CD4-positive, alpha-beta T cell treated with Interleukin-17A for 4 hours (primary cell): Measurements from ENCODE around the gene CXCL9.
"Not testable (repeated sequence)": the region's sequence is repeated elsewhere in the genome, so short reads cannot be mapped to it uniquely, and the experiment has no call there.

Experiments used
- DNase-seq: peaks from one replicate; pipeline ENCODE4 v3.0.0-alpha.2; 2020; ENCODE audit warnings: mixed read lengths

The CXCL9 gene

GRCh38 chr4:76011700-76012387, 4.5 kb upstream of the CXCL9 start:
- no peak for DNase-seq

GRCh38 chr4:76011018-76011670, 3.8 kb upstream of the CXCL9 start:
- DNase-seq: no peak

- DNase-seq: no peak
These were observed 3.3 kb upstream of the CXCL9 start for GRCh38 chr4:76010576-76010975.

GRCh38 chr4:76009311-76009710, 2.0 kb upstream of the CXCL9 start:
- DNase-seq: no peak

GRCh38 chr4:76003620-76004019, 3.7 kb downstream of the CXCL9 start:
- DNase-seq: no peak

- no peak for DNase-seq
These were observed 4.3 kb downstream of the CXCL9 start for GRCh38 chr4:76003035-76003434.

GRCh38 chr4:76002176-76002575, 5.1 kb downstream of the CXCL9 start:
- no peak for DNase-seq

- DNase-seq: no peak
These were observed 5.6 kb downstream of the CXCL9 start for GRCh38 chr4:76001700-76002099.

GRCh38 chr4:76000279-76000678, 7.0 kb downstream of the CXCL9 start:
- DNase-seq: no peak

- not testable (repeated sequence) for DNase-seq
These were observed 8.7 kb downstream of the CXCL9 start for GRCh38 chr4:75998525-75999147.

- no peak for DNase-seq
These were observed 9.4 kb downstream of the CXCL9 start for GRCh38 chr4:75997946-75998345.

GRCh38 chr4:75997081-75997480, 10.2 kb downstream of the CXCL9 start:
- DNase-seq: no peak

GRCh38 chr4:75995727-75996126, 11.6 kb downstream of the CXCL9 start:
- DNase-seq: no peak

- DNase-seq: no peak
These were observed 14.8 kb downstream of the CXCL9 start for GRCh38 chr4:75992462-75992861.

GRCh38 chr4:75989846-75990528, 17.3 kb downstream of the CXCL9 start:
- DNase-seq: no peak

GRCh38 chr4:75985116-75985515, 22.2 kb downstream of the CXCL9 start:
- DNase-seq: no peak

- no peak for DNase-seq
These were observed 26.7 kb downstream of the CXCL9 start for GRCh38 chr4:75980576-75980975.

GRCh38 chr4:75976177-75976576, 31.1 kb downstream of the CXCL9 start:
- no peak for DNase-seq

GRCh38 chr4:75973766-75974165, 33.5 kb downstream of the CXCL9 start:
- no peak for DNase-seq

- no peak for DNase-seq
These were observed 39.2 kb downstream of the CXCL9 start for GRCh38 chr4:75968084-75968483.

- DNase-seq: no peak
These were observed 43.8 kb downstream of the CXCL9 start for GRCh38 chr4:75963558-75963957.

- DNase-seq: not testable (repeated sequence)
These were observed 45.2 kb downstream of the CXCL9 start for GRCh38 chr4:75962072-75962471.

- DNase-seq: not testable (repeated sequence)
These were observed 48.8 kb downstream of the CXCL9 start for GRCh38 chr4:75958546-75958945.

- not testable (repeated sequence) for DNase-seq
These were observed 52.5 kb downstream of the CXCL9 start for GRCh38 chr4:75954811-75955210.
